ENCODE data around the gene SLC9A9.
A peak's percentile ranks its signal among the peaks of the same experiment; 100 is the strongest.

Gene SLC9A9

DNA sequence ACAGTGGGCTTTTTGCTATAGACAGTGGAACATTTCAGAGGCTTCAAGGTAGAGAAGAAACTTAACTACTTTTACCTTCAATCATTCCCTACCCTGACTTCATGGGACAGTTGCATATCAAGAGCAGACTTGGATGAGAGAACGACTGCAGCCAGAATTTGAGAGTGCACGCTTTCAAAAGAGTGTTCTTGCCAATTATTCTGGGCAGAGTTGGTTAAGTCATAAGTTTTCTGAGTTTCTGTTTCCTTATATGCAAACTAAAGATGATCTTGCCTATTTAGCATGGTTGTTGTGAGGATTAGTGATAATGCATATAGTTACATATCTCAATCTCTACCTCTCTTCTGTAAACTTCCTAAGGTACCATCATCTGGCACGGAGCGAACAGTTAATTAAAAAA, 7.6 kb downstream of the SLC9A9 start:
- no peak for DNase-seq

GRCh38 chr3:143839980-143840379, 8.3 kb downstream of the SLC9A9 start:
- DNase-seq = no peak

- no peak for DNase-seq
These were observed 11.2 kb downstream of the SLC9A9 start for GRCh38 chr3:143837076-143837475.

DNA sequence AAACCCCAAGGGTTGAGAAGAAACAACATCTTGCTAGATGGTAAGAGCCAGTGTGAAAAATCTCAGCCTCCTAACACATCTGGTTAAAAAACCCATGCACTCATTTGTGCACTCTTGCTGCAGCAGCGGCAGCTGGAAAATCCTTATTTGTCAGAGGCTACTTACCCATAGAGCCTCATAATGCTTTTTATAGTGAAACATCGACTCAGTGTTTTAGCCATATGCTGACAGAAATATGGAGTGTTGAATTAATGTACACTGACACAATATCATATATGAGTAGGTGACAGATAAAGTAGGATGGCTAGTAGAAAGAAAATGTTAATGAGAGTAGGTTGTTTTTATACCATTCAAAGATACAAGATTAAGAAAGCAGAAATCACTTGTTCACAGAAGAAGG, 13.0 kb downstream of the SLC9A9 start:
- no peak for DNase-seq

DNA sequence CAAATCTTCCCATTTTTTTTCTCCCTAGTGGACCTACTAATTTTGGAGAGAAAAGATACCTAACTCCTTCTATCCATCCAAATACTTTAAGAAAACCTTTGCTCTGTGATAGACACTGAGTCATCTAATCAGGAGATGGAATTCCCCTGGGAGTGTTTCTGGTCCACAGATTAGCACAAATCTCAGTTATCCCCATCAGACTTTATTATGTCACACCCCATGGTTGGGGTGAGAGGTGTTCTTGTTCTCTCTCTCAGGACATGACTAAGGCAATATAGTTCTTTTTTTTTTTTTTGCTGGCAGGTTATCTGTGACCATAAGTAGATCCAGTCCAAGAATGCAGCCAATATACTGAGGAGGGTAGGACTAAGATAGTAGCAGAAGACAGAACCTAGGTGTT, 15.8 kb downstream of the SLC9A9 start:
- no peak for DNase-seq

GRCh38 chr3:143831994-143832393, 16.3 kb downstream of the SLC9A9 start:
- DNase-seq = no peak

DNA sequence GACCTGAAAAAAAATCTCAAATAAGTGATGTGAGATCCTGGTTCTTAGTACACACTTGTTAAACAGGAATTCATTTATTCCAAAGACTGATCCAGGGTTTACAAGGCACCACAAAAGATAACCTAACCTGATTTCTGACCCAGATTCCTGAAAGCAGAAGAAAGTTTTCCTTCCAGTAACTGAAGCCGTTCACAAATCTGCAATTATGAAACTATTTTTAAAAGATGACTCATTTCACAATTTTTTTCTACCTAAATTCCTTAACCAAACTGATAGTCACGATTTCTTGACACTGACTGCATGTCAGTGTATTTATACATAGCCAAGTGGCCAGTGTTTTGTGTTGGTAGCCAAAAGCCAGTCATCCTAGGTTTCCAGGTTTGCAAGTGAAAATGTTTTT, 17.1 kb downstream of the SLC9A9 start:
- no peak for DNase-seq

- DNase-seq = no peak
These were observed 17.5 kb downstream of the SLC9A9 start for GRCh38 chr3:143830786-143831185.

DNA sequence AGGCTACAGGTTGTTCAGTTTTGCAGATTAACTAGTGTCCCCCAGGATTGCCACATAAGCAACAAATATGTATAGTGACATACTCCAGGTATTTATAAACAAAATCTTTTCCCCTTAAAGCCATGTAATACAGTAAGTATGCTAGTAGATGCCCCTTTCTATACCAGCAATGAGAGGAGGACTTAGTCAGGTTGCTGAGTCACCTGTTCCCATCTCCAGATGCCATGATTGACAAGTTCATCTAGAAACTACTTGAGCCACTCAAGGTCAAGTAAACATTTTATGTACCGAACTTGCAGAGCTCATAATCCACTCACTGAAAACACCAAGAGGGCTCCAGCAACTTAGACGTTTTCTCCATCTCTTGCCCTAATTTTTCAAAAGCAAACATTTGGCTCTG, 18.2 kb downstream of the SLC9A9 start:
- DNase-seq = no peak

- DNase-seq = no peak
These were observed 20.8 kb downstream of the SLC9A9 start for GRCh38 chr3:143827425-143827824.

DNA sequence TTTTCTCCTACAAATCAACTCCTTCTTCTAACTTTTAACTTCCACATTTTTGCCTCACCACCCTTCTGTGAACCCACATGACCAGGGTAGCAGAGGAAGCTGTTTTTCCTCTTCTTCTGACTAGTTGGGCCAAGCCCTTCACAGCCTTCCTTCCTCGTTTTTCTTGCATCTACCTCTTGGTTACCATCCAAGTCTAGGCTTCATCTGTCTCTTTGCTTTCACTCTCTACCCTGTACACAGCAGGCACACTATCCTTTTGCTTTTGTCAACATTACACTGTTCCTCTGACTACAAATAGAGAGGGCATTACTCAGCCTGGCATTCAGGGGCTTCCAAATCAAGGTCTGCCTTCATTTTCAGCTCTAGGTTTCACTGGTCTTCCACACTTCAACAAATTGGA, 22.0 kb downstream of the SLC9A9 start:
- peak; percentile 60 for DNase-seq

DNA sequence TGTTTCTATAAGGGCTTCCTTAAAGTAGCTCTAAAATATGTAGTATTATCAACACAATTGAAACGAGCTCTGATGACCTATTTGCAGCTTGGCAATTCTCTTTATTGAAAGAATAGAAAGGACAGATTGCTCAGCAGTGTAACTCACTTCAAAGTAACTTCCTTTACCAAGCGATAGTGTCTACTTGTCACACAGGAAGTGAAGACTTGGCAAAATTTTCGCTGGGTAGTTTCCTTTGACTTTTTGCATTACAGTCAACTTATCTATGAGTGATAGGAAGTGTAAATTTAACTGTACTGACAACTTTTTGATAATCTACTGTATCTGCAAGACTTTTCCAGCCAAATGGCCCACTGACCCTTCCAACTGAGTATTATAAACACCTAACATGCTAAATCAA, 22.8 kb downstream of the SLC9A9 start:
- no peak for DNase-seq

- DNase-seq = no peak
These were observed 23.4 kb downstream of the SLC9A9 start for GRCh38 chr3:143824735-143825385.

GRCh38 chr3:143822798-143823197, 25.5 kb downstream of the SLC9A9 start:
- no peak for DNase-seq

GRCh38 chr3:143822374-143822773, 25.9 kb downstream of the SLC9A9 start:
- no peak for DNase-seq

DNA sequence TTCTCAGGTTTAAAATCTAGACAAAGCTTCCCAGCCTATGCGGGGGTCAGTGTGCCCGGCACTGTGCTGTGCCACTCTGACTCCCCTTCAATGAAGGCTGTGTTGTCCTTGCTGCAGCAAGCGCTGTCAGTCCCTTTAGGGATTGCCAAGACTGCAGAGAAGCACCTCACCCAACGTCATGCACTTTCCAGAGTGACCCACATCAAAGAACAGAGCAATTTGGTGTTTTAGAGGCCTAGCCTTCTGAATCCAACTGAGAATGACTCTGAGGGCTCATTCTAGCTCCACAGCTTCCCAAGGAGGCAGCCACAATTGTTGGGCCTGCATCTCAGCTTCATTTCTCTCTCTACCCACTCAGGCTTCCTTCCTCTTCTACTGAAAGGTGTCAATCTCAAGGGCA, 26.4 kb downstream of the SLC9A9 start:
- DNase-seq = no peak

DNA sequence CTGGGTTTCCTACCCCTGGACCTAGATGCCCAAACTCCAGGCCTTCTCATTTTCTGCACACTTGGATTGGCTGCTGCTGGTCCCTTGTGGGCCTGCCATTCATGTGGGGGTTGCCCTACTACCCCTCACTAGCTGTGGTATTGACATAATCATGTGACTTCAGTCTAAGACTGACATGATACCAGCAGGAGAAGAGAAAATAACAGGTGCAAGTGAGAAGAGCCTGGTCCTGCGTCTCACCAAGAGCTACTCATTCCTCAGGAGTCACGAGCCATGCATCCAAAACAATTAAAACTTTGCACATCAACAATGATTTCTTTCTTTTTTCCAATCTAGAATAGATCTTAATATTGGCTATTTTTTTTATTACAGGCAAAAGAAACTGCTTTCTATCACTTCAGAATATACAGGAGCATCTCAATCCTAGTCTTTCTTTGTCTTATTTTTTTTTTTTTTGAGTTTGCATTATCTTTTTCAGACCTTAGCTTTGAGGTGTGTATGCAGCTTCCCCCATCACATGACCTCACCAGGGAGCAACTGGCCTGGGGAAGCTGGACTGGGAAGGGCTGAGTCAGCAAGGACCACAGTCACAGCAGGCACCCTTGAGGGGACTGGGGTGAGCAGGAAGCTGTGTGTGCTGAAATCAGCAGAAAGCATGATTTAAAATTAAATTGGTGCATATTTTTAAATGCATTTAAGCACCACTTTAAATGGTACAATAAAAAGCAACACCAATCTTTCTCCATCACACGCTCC, 27.6 kb downstream of the SLC9A9 start:
- no peak for DNase-seq

DNA sequence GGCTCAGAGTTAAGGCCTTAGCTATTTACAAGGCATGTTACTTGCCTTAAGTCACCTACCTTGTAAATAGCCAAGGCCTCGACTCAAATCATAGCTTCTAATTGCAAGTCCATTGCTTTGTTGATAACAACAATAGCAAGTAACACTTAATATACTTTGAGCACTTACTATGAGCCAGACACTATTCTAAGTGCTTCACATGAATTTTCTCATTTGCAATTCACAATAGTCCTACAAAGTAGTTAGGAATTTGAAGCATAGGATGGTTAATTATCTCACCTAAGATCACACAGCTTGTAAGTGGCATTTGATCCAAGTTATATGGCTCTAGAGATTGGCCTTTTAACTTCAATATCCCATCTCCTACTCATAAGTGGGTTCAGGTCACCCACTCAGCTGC, 28.4 kb downstream of the SLC9A9 start:
- DNase-seq = no peak

DNA sequence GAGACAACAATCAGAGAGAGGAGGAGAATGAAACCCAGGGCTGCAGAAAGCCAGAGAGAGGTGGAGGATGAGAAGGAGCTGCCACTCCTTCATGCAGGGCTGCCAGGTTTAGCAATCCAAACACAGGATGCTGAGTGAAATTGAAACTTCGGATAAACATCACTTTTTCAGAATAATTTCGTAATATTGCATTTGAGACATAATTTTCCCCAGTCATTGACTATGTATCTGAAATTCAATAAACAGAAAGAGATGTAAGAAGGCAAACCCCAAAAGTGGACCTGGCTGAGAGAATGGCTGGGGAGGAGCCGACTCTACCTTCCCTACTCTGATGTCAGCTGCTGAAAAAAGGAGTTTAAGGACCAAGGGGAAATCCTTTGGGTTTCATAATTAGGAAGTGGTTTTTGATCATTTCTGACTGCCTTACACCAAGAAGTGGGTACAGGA, 33.8 kb downstream of the SLC9A9 start:
- peak; percentile 79 for DNase-seq

GRCh38 chr3:143812481-143812880, 35.8 kb downstream of the SLC9A9 start:
- no peak for DNase-seq

DNA sequence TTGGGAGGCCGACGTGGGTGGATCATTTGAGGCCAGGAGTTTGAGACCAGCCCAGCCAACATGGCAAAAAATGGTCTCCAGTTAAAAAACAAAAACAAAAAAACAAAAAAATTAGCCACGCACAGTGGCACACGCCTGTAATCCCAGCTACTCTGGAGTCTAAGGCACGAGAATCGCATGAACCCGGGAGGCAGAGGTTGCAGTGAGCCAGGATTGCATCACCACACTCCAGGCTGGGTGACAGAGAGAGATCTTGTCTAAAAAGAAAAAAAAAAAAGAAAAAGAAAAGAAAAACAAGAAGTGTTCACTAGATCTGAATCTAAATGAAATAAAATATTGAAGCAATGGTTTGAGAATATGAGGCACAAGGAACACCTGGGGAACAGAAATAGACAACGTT, 36.7 kb downstream of the SLC9A9 start:
- peak; percentile 62 for DNase-seq

DNA sequence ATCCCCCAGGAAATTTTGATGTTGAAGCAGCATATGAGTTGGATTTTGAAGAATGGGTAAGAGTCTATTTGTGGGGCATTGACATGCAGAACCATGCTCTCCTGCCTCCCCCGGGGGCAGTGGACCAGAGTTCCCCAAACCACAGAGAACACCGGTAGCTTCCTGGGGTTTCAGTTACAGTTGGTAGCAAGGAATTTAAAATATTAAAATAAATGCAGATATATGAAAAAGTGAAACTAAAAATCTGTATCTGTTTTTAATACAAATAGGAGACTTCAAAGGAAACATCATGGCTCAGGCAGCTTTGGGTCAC, 37.4 kb downstream of the SLC9A9 start:
- DNase-seq = no peak

DNA sequence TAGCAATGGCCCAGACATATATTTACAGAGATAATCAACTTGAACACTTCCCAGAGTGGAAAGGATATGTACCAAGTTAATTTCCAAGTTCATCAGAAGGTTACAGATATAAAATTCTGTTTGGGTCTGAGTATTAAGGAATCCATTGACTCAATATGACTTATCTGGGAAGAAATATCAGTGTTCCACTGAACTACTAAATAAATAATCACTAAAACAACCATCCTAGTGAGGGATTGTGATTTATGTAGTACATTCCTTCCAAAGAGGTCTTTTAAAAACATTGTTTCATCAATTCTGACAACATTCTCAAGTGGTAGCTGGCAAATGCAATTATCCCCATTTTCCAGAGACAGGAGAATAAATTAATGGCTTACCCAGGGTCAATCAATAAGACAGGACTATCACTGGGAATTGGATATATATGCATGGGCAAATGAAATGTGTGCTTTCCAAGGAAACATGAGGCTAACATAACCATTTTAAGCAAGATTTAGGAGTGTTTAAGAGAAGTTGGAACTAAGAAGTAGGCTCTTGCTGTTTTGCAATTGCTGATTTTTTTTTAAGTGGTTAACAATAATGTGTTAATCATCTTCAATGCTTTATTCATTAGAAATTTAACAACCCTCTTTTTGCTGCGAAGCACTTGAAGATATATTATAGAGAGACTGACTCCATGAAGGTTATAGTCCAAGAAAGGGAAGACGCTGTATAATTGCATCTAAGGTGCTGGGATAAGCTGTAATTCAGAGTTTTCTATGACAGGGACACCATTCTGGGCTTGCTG, 37.9 kb downstream of the SLC9A9 start:
- DNase-seq = no peak

- no peak for DNase-seq
These were observed 39.1 kb downstream of the SLC9A9 start for GRCh38 chr3:143809121-143809621.
